ENCODE measurements around the gene SLC52A1. TPM values are rescaled to one million over a fixed set of nuclear protein-coding genes. Genes with fewer than 3 reads are reported as not detected.

SLC52A1 gene
- total and polyA plus RNA-seq, 2 of the 13 experiments (the other 11 are each of a cell fraction or from before 2014, with no cell fraction given), result 0.03 to 0.13 TPM

DNA sequence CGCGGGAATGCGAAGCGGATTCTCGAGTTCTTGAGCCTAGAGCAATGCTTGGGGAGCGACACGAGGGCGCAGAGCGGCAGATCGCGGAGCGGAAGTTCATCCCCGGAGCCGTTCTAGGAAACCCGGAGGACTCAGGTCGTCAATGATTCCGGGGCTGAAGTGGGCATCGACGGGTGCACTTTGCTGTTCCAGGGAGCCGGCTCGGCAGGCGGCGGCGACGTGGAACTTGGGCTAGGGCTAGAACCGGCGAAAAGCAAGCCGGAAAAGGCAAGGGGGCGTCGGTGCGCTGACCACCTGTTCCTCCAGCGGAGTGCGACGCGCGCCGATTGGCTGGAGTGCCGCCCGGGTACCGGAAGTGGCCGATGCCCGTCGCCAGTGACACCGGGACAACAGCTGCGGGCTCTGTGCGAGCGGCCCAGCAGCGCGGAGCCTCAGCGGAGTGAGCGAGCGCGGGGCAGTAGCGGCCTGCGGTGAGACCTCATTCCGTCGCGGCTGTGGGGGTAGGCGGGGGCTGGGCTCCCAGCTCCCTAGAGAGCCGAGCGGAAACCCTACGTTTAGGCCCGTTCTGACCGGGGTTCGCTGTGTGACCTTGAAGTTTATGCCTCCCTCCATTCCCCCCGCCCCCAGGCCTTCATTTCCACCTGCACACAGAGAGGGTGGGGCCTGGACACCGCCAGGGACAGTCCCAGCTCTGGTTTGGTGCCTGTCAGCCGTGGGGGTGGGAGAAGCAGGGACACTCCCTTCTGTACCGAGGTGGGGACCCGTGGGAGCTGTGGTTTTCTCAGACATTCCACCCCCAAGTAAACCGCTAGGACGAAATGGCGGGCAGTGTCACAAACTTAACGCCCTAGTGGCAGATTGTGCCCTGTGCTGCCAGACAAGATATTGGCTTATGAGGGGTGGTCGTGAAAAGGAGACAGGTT, 43.1 kb upstream of the SLC52A1 start, which contains the start of gene ZFP3 (continued):
- no peak for TF ChIP-seq NR3C1 (CRISPR knock-in tag; IDR thresholded peaks at IDR 0.05)
- no peak for TF ChIP-seq ZSCAN29 (CRISPR knock-in tag; conservative IDR thresholded peaks at IDR 0.05)
- TF ChIP-seq ZNF337 (CRISPR knock-in tag; IDR thresholded peaks at IDR 0.05; ENCODE audit: borderline replicate concordance, low read depth), result no peak
- no peak for TF ChIP-seq ZNF101 (CRISPR knock-in tag; IDR thresholded peaks at IDR 0.05; ENCODE audit: borderline replicate concordance, low read depth)
- no peak for TF ChIP-seq NFE2 (CRISPR knock-in tag; IDR thresholded peaks at IDR 0.05)
- TF ChIP-seq ARID2 (CRISPR knock-in tag; IDR thresholded peaks at IDR 0.05; ENCODE audit: borderline replicate concordance), result no peak
- no peak for TF ChIP-seq ZNF841 (CRISPR knock-in tag; IDR thresholded peaks at IDR 0.05; ENCODE audit: borderline replicate concordance)

DNA sequence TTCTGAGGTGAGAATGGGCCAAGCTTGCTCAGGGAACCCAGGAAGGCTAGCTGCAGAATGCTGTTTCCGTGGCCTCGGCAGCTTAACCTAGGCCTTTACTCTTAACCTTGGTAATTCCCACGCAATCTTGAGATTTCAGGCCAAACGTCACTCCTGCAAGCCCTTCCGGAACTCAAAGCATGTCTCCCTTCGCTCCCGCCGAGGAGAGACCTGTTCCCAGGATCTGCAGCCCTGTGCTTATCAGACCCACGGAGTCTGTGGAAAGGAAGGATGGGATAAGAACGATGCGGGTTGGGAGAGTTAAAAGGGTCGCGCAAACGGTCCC, 42.5 kb upstream of the SLC52A1 start:
- Histone ChIP-seq H3K9ac (ENCODE audit: insufficient read depth, low read depth, low read length) (no peak overlapping the region), H3K4me1 (ENCODE audit: insufficient read depth, low read length) (peaks cover 9% of the 10 kb centered on the region), H3K36me3 (replicated peaks in 1 of 2; ENCODE audit: control insufficient read depth in 1 of 2, insufficient read depth in 2 of 2, low read length in 2 of 2) (no peaks in the 10 kb centered on the region), H3K79me2 (ENCODE audit: insufficient read depth, low read length) (no peaks in the 10 kb centered on the region), H3K27me3 (ENCODE audit: control insufficient read depth in 1 of 2, insufficient read depth in 2 of 2, low read length in 2 of 2) (no peaks in the 10 kb centered on the region; a peak in 1 of 5 replicates), H3K9me3 (ENCODE audit: low read length) (no peaks in the 10 kb centered on the region), H2AFZ (ENCODE audit: low read length) (no peak overlapping the region), H3K27ac (ENCODE audit: extremely low read length, insufficient read depth, low read length) (no peak overlapping the region), H4K20me1 (ENCODE audit: insufficient read depth, low read length) (no peaks in the 10 kb centered on the region), H3K4me3 (replicated peaks in 1 of 3; ENCODE audit: insufficient read depth in 1 of 3, low read depth in 2 of 3, low read length in 3 of 3) (no peak overlapping the region), H3K4me2 (ENCODE audit: low read depth, low read length) (no peak overlapping the region)
- no peak for FAIRE-seq
- ChIA-PET POLR2A (no interaction called here), CTCF (ENCODE audit: low intra/inter-chr PET ratio, low total read pairs) (no interaction called here)
- TF ChIP-seq SMAD3 (CRISPR knock-in tag; IDR thresholded peaks at IDR 0.05) (no peak), HOXA9 (CRISPR knock-in tag; IDR thresholded peaks at IDR 0.05; ENCODE audit: borderline replicate concordance) (no peak), KLF15 (CRISPR knock-in tag; IDR thresholded peaks at IDR 0.05; ENCODE audit: borderline replicate concordance) (no peak), ZNF10 (CRISPR knock-in tag; IDR thresholded peaks at IDR 0.05; ENCODE audit: borderline replicate concordance, low read depth) (no peak), DNMT3B (CRISPR knock-in tag; conservative IDR thresholded peaks at IDR 0.05) (no peak)
- TF ChIP-seq, protein P1, sequence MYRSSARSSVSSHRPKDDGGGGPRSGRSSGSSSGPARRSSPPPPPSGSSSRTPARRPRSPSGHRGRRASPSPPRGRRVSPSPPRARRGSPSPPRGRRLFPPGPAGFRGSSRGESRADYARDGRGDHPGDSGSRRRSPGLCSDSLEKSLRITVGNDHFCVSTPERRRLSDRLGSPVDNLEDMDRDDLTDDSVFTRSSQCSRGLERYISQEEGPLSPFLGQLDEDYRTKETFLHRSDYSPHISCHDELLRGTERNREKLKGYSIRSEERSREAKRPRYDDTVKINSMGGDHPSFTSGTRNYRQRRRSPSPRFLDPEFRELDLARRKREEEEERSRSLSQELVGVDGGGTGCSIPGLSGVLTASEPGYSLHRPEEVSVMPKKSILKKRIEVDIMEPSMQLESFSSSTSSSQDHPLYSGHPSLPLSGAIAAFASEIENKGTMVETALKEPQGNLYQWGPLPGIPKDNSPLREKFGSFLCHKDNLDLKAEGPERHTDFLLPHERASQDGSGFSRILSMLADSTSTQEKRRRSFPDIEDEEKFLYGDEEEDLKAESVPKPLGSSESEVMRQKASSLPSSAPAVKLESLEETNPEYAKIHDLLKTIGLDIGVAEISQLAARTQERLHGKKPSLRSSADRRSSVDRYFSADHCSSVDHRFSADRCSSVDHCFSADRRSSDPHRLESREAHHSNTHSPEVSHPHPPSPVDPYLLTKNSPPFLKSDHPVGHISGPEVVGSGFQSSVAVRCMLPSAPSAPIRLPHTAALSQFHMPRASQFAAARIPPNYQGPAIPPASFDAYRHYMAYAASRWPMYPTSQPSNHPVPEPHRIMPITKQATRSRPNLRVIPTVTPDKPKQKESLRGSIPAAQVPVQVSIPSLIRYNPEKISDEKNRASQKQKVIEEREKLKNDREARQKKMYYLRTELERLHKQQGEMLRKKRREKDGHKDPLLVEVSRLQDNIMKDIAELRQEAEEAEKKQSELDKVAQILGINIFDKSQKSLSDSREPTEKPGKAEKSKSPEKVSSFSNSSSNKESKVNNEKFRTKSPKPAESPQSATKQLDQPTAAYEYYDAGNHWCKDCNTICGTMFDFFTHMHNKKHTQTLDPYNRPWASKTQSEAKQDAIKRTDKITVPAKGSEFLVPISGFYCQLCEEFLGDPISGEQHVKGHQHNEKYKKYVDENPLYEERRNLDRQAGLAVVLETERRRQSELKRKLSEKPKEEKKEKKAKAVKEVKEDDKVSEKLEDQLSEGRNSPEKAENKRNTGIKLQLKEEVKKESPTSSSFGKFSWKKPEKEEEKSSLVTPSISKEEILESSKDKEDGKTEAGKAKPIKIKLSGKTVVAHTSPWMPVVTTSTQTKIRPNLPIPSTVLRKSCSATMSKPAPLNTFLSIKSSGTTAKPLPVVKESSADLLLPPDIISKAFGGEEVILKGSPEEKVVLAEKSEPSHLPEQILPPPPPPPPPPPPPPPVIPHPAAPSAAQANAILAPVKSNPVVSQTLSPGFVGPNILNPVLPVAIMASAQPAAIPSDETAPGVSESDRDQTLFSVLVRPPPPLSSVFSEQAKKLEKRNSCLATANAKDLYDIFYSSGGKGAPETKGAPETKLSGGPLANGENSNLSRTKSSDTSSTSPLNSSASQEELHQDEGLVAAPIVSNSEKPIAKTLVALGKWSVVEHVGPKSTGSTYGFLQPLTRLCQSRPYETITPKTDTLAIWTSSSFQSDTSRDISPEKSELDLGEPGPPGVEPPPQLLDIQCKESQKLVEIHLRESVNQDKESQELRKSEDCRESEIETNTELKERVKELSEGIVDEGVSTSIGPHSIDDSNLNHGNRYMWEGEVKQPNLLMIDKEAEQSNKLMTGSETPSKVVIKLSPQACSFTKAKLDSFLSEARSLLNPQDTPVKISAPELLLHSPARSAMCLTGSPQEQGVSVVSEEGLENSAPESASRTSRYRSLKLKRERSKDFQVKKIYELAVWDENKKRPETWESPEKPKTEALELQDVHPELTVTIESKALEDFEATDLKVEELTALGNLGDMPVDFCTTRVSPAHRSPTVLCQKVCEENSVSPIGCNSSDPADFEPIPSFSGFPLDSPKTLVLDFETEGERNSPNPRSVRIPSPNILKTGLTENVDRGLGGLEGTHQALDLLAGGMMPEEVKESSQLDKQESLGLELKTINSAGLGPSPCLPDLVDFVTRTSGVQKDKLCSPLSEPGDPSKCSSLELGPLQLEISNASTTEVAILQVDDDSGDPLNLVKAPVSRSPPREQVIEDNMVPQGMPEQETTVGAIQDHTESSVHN (CRISPR knock-in tag; IDR thresholded peaks at IDR 0.05), result no peak
- intact Hi-C loops (cut with micrococcal nuclease; ENCODE audit: unreplicated experiment), result no loop called here
- no peak for ATAC-seq
- in situ Hi-C loops (cut with HindIII; ENCODE audit: extremely low pct_ligation_motif_present, low pct_unique_long_range_greater_than_20kb), result no loop called here
- BruUV-seq (replicated peaks), result no TSS peak
- 86% methylated on average over 14 of the region's 14 CpGs for WGBS (ENCODE audit: low lambda C conversion rate)
- no peak for DNase-seq (ENCODE audit: low spot score)

Measured in HepG2 (cell line).